ENCODE measurements around the gene OR10P1.
"Not testable (repeated sequence)": the region's sequence is repeated elsewhere in the genome, so short reads cannot be mapped to it uniquely, and the experiment has no call there.

Gene OR10P1, protein sequence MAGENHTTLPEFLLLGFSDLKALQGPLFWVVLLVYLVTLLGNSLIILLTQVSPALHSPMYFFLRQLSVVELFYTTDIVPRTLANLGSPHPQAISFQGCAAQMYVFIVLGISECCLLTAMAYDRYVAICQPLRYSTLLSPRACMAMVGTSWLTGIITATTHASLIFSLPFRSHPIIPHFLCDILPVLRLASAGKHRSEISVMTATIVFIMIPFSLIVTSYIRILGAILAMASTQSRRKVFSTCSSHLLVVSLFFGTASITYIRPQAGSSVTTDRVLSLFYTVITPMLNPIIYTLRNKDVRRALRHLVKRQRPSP

DNA sequence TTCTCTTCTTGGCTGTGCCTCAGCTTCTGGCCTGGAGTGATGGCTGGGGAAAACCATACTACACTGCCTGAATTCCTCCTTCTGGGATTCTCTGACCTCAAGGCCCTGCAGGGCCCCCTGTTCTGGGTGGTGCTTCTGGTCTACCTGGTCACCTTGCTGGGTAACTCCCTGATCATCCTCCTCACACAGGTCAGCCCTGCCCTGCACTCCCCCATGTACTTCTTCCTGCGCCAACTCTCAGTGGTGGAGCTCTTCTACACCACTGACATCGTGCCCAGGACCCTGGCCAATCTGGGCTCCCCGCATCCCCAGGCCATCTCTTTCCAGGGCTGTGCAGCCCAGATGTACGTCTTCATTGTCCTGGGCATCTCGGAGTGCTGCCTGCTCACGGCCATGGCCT is at the start of gene OR10P1:
Gene OR10P1, plus strand, starts transcription at position 40 of the 400 bp plus-strand sequence. Its CDS starts 0 bp downstream, at position 40.
- DNase-seq, result no peak

DNA sequence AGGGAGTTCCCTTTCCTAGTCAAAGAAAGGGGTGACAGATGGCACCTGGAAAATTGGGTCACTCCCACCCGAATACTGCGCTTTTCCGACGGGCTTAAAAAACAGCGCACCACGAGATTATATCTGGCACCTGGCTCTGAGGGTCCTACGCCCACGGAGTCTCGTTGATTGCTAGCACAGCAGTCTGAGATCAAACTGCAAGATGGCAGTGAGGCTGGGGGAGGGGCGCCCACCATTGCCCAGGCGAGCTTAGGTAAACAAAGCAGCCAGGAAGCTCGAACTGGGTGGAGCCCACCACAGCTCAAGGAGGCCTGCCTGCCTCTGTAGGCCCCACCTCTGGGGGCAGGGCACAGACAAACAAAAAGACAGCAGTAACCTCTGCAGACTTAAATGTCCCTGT is 46.5 kb upstream of the OR10P1 start:
- DNase-seq, result not testable (repeated sequence)

DNA sequence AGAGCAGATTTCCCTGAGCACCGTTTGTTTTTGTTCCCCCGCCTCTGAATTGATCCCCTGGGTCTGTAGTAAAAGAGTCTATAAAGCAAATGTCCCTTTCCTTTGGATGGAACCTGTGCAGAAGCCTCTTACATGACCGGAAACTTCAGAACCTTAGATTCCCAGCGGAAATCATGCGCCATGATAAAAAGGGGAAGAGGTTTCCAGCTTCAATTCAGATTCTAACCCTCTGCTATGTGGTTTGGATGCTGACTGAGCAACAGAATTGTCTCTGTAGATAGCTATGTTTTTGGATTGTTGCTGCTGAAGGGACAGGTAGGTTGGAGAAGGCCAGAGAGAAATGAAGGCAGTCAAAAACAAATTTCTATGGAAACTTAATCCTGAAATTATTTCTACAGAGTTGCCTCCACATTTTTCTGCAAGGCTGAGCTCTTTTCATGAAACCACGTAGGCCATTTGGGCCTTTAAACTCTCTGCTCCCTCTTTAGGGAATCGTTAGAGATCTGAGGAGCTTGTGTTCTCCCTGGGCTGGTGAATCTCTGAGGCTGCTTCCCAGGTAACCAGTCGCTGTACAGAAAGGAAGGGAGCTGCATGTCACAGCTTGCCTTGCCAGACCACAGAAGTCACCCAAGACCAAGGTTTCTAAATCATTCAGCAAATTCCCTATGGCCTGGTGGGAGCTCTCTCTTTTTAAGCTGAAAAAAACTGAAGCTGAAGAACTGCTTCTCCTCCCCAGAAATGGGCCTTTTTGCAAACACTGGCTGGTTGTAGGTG is 28.7 kb upstream of the OR10P1 start:
- DNase-seq, result no peak

DNA sequence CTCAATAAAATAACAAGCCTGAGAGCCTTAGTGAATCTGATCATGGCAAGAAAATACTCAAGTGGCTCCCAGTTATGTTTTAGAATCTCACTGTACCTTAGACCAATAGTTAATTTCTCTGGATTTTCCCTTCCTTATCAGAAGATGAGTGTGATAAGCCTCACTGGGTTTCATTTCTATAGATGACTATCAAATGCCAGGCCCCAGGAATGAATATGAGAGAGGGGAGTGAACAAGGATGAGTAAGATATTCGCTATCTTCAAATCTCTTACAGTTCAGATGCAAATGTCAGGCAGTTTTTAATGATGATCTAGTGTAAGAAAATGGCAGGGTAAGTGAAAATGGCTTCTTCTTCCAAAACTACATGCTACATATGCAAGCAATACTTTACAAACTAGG is 26.1 kb upstream of the OR10P1 start:
- DNase-seq, result no peak

DNA sequence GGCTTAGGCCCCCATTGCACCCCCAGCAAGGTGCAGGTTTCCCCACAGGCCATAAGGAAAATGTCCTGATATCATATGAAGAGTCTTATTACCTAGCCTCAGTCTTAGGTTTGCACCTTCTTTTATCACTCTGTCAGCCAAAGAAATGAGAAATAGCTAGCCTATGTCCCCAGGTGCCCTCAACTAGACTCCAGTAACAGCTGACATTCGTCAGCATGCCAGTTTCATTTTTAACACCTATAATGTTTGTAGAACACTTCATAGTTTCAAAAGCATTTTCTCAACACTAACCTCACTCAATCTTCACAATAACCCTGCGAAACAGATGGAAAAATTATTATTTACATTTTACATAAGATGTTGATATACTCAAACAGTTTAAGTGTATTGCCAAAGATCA is 24.0 kb upstream of the OR10P1 start:
- DNase-seq, result no peak

DNA sequence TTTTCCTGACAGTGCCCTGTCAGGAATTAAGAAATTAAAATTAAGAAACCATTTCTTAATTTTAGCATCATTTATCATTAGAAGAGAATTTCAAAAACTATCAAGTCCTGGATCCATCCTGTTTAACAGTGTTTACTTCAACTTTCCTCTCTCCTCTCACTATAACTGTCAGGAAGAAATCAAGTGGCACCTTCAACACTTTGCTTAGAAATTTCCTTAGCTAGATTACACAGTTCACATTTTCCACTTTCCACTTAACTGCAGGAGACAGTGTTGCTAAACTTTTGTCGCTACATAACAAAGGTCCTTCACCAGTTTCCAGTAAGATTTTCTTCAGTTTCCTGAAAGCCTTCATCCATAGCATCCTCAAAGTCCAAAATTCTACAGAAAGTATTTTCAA is 21.9 kb upstream of the OR10P1 start:
- DNase-seq, result no peak

DNA sequence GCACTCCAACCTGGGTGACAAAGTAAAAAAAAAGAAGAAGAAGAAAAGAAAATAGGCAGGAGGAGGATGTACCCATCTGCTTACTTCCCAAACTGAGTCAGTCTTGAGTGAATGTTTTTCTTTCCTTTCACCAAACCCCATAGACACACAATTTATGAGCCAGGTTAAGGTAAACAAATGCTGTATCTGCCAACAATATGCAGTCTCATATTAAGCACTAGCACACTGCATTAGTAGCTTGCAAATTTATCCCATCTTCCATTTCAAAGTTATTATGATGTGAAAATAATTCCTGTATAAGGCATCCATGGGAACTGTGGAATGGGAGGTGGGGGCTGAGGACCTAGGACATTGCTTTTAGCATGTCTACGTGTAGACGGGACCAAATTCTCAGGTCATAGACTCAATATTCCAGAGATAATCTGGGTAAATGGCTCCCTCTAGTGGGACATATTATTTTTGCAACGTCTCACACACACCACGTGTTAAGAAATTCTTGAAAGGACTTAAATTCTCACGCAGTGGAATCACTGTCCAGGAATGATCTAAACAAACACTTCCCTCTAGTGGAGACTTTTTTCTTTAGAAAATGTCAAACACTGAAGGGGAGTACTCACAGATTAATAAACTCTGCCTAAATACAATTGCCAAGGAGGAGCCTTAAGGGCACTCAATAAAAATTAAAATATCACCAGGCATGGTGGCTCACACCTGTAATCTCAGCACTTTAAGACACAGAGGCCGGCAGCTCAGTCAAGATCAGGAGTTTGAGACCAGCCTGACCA is 17.1 kb upstream of the OR10P1 start:
- DNase-seq, result peak; percentile 93

DNA sequence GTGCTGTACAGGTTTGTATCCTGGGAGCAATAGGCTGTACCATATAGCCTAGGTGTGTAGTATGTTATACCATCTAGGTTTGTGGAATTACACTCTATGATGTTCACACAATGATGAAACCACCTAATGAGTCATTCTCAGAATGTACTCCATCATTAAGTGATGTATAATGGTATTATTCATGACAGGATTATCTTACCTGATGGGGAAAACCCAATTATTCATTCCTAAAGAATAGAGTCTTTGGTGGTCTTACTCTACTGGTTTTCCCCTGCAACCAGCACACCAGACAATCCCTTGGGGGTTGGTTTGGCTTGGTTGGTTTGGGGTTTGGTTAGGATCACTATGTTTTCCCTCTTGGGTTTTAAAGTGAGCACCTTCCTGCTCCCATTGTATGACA is 12.6 kb upstream of the OR10P1 start:
- DNase-seq, result no peak

DNA sequence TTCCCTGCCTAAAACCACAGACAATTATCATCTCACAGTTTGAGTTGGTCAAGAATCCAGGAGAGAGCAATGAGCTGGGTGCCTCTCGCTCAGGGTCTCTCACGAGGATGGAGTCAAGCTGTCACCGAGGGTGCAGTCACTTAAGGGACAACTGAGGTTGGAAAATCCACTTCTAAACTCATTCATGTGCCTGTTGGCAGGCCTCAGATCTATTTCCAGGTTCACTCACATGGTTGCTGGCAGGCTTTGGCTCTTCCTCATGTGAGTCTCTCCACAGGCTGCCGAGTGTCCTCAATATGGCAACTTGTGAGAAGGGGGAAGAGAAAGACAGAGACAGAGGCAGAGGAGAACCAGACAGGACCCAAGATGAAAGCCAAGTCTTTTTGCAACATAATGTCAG is 10.5 kb upstream of the OR10P1 start:
- DNase-seq, result no peak

DNA sequence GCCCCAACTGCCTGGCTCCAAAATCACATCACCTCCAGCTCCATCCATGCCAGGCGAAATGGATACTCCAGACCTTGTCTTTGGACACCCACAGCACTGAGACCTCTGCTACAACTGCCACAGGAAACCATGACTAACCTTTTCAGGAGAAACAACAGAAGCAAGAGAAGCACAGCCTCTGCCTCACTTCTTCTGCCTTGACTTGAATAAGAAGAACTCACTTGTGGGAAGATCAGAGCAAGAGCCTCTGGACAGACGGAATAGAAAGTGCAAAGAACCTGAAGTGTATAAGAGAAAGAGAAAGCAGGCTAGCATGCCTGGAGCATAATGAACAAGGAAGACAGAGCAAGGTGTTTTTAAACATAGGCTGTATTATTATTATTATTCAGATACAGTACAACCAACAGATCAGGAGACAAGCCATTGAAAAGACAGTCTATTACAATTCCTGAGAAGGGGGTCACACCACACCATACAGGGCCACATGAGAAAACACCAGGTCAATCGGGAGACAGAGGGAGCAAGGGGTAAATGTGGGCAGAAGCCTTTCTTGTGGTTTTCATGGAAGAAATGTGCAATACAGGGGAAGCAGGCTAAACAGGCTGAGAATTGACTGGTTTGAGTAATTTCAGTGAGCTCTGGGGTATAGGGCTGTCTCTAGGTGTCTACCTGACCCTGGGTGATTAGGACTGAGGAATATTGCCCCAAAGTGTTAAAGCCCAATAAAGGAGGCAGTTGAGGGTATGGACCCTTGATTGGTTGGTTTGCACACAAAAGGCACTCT is 7.4 kb upstream of the OR10P1 start:
- no peak for DNase-seq

DNA sequence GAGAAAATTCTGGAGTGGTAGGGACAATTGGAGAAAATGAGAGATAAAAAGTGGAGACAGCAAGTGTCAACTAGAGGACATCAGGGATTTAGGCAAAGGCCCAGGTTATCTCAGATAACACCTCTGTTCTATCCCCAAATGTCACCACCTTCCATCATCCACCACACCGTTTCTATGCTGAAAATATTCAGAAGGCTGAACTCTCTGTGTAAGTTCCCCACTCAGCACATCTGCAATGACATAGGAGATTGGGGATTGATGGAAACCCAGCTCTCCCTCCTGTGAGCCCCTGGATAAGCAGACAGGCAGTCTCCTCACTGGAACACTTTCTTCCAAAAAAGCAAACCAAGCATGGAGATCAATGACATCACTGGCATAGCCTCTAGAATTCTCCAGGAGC is 5.6 kb upstream of the OR10P1 start:
- DNase-seq, result no peak

DNA sequence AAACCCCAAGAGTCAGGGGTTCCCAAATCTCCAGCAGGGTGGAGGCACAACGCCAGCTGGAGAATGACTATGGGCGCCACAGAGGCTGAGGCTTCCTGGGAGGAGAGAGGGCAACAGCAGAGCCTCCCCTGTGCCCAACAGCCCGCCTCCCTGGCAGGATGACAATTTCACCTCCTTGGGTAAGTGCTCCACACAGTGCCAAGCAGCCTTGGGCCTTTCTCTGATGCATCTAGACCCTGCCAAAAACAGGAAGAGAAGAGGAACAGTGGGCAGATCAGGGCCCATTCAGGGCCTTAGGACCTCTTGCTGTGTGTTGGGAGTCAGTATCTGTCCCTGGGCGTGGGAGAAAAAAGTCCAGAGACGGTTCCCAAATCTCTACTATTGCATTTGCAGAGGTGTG is 5.0 kb upstream of the OR10P1 start:
- no peak for DNase-seq

DNA sequence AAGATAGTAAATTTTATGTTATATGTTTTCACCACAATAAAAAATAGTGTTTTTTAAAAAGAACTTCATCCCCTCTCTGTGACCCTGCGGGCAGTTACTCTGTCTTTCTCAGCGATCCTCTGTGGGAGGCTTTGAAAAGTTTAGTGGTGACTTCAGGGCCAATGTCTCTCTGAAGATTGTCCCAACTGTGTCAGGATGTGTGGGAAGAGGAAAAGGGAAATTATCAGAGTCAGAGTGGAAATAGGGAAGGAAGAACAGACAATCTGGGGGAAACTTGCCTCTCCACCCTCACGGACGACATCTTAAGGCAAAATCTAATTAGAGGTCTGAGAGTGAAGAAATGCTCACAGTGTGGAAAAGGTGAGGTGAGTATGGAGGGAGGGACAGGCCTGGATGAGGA is 3.5 kb upstream of the OR10P1 start:
- no peak for DNase-seq

DNA sequence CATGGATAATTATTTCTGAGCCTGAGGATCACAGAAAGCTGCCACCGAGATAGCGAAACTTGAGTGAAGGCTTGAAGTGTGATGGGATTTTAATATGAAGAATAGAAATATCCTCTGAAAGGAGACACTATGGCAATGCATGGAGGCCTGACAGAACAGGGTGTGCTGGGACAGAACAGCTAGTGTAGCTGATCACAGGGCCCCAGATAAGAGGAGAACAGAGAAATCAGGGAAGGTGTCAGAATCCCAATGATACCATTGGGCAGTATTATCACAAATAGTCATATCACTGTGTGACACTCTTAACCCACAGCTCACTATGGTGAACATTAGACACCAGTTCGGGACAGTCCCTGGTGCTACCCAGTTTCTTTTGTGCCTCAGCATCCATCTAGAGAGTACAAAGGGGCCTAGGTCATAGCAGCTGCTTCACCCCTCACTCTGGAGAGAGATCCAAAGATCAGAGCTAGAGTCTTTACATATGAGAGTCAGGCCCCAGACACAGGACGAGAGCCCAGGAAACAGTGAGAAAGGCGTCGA is 506 bp upstream of the OR10P1 start:
- no peak for DNase-seq

DNA sequence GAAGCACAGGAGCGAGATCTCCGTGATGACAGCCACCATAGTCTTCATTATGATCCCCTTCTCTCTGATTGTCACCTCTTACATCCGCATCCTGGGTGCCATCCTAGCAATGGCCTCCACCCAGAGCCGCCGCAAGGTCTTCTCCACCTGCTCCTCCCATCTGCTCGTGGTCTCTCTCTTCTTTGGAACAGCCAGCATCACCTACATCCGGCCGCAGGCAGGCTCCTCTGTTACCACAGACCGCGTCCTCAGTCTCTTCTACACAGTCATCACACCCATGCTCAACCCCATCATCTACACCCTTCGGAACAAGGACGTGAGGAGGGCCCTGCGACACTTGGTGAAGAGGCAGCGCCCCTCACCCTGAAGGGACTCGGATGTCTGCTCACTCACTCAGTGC is 775 bp downstream of the OR10P1 start:
- DNase-seq, result no peak

DNA sequence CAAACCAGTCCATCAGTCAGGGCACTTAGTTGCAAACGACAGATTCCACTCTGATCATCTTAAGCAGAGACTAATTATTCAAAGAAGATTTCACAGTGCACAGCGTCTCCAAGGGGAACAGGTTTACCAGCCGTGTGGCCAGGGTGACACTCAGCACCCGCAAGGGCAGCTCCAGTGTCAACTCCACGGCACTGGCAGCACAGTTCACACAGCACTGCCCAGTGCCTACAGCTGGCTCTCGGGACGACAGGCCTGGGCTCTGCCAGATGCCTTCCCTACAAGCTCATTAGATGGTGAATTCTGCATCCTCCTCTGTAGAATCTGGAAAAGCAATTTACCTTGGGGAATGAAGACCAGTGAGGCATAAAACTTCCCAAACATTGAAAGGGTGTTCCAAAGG is 4.9 kb downstream of the OR10P1 start:
- no peak for DNase-seq

DNA sequence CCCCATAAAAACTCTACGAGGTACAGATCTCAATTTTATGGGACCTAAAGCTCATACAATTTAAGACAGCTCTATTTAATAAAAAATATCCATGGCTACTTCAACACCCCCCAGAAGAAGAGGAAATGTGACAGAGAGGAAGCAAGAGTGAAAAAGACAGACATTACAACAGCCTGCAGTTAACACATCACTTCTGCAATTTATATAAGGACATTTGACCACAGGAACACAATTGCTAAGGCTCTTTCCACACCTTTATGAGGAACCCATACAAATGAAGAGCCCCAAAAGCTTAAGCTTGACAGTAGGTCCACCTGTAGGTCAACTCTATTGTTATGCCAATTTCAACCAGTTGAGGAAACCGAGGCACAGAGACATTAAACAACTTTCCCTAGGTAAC is 5.6 kb downstream of the OR10P1 start:
- DNase-seq, result no peak

DNA sequence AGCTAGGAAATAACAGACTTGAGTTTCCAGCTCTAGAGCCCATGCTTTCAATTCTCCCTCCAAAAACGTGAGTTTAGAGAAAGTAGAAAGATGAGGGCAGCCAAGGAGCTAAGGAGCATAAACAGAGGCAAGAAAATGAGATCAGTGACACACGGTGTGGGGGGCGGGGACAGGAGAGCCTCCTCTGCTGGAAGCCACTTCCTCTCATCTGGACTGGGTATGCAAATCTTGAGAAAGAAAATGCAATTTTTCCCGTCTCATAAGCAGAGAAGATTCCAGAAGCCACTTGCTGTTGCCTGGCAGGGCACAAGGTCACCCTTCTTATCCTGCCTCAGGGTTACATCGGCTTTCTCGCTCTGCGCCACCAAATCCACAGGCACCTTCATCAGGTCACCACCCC is 6.0 kb downstream of the OR10P1 start:
- DNase-seq, result no peak

DNA sequence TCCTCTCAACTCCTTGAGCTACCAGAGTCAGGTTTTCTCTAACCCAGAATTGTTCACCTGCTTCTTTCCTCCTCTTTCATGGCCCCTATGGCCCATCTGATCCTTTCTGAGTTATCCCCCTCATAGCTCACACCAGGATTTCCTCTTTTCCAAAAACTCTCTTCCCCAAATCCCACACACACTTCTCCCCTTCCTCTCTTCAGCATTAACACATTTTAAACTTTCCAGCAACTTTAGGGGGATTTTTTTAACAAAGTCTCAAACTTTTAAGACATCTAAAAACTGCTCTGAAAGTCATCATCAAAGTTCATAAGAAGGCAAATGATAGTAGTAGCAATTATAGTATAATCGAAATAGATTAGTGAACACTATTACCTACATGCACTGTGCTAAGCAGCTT is 7.9 kb downstream of the OR10P1 start:
- DNase-seq, result no peak

DNA sequence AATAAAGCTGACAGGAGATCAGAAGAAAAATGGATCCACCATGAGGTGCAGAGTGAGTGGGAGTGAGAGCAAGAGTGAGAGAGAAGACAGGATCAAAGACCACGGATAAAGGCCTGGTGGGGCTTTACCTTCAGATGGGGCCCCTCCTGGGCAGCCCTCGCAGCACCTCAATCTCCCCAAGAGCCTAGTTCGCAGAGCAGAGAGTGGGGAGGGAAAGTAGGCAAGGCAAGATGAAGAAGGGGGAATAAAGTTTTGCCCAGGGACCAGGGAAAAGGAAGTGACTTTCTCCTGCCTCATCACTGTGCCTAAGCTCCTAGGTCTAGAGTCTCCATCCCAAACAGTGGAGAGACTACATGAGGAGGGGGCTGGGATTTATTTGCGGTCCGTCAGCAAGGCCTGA is 10.3 kb downstream of the OR10P1 start:
- DNase-seq, result no peak

DNA sequence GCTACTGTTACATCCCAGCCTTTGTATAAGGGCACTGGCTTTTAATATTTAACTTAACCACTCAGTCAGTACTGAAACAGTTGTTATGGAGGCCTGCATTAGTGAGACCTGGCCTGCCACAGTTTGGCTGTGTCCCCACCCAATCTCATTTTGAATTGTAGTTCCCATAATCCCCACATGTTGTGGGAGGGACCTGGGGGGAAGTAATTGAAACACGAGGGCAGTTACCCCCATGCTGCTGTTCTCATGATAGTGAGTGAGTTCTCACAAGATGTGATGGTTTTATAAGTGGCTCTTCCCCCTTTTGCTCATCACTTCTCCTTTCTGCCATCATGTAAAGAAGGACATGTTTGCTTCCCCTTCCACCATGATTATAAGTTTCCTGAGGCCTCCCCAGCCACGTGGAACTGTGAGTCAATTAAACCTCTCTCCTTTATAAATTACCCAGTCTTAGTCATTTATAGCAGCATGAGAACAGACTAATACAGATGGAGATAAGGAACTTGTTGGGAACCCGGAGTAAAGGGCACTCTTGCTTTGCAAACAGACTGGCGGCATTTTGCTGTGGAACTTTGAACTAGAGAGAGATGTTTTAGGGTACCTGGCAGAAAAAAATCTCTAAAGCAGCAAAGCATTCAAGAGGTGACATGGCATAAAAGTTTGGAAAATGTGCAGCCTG is 14.1 kb downstream of the OR10P1 start:
- DNase-seq, result not testable (repeated sequence)

DNA sequence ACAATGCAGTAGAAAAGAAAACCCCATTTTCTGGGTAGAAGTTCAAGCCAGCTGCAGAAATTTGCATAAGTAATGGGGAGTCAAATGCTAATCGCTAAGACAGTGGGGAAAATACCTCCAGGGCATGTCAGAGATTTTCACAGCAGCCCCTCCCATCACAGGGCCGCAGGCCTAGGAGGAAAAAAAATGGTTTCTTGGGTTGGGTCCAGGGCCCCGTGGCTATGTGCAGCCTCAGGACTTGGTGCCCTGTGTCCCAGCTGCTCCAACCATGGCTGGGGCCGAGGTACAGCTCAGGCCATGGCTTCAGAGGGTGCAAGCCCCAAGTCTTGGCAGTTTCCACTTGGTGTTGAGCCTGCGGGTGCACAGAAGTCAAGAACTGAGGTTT is 14.6 kb downstream of the OR10P1 start:
- DNase-seq, result no peak

Measured in DMS53 (cell line).